IPS DF 19.7 (cell line): ENCODE data around the gene KLHDC8A.
"Not testable (repeated sequence)": the region's sequence is repeated elsewhere in the genome, so short reads cannot be mapped to it uniquely, and the experiment has no call there.

Experiments used
- DNase-seq: peaks from one replicate; pipeline ENCODE4 v3.0.0-alpha.2; 2013; ENCODE audit warnings: low read depth, low spot score

KLHDC8A gene

GRCh38 chr1:205356440-205357139, at the start of gene KLHDC8A:
KLHDC8A (minus strand) TSS chr1:205356922; CDS start chr1:205343604, 13,318 bp downstream.
- no peak for DNase-seq

GRCh38 chr1:205406252-205406651, 49.5 kb upstream of the KLHDC8A start:
- DNase-seq = not testable (repeated sequence)

- DNase-seq = not testable (repeated sequence)
Measured at GRCh38 chr1:205404484-205404883, 47.8 kb upstream of the KLHDC8A start.

GRCh38 chr1:205398586-205398985, 41.9 kb upstream of the KLHDC8A start:
- no peak for DNase-seq

- no peak for DNase-seq
Measured at GRCh38 chr1:205396967-205397616, 40.4 kb upstream of the KLHDC8A start.

GRCh38 chr1:205395616-205396015, 38.9 kb upstream of the KLHDC8A start:
- no peak for DNase-seq

GRCh38 chr1:205392650-205393049, 35.9 kb upstream of the KLHDC8A start:
- DNase-seq = no peak

GRCh38 chr1:205391386-205391785, 34.7 kb upstream of the KLHDC8A start:
- no peak for DNase-seq

GRCh38 chr1:205387845-205388244, 31.1 kb upstream of the KLHDC8A start:
- DNase-seq = no peak

- DNase-seq = not testable (repeated sequence)
Measured at GRCh38 chr1:205382990-205383389, 26.3 kb upstream of the KLHDC8A start.

GRCh38 chr1:205382561-205382960, 25.8 kb upstream of the KLHDC8A start:
- DNase-seq = no peak

GRCh38 chr1:205381305-205381704, 24.6 kb upstream of the KLHDC8A start:
- no peak for DNase-seq

- no peak for DNase-seq
Measured at GRCh38 chr1:205380882-205381281, 24.2 kb upstream of the KLHDC8A start.

- DNase-seq = no peak
Measured at GRCh38 chr1:205379056-205379455, 22.3 kb upstream of the KLHDC8A start.

GRCh38 chr1:205377355-205377754, 20.6 kb upstream of the KLHDC8A start:
- no peak for DNase-seq

GRCh38 chr1:205376739-205377138, 20.0 kb upstream of the KLHDC8A start:
- no peak for DNase-seq

GRCh38 chr1:205375835-205376545, 19.3 kb upstream of the KLHDC8A start:
- no peak for DNase-seq

GRCh38 chr1:205374210-205375078, 17.7 kb upstream of the KLHDC8A start:
- no peak for DNase-seq

GRCh38 chr1:205373798-205374175, 17.1 kb upstream of the KLHDC8A start:
- DNase-seq = no peak

GRCh38 chr1:205373022-205373797, 16.5 kb upstream of the KLHDC8A start:
- no peak for DNase-seq
